ENCODE measurements around the gene AATF. TPM values are rescaled to one million over a fixed set of nuclear protein-coding genes. Genes with fewer than 3 reads are reported as not detected.

Gene AATF
- total and polyA plus RNA-seq, 9 of the 15 experiments (the other 6 are each of a cell fraction or from before 2014, with no cell fraction given) = 34.5 to 133 (median 90.1) TPM

GRCh38 chr17:37045351-37045922, 96.7 kb downstream of the AATF start:
- ChIA-PET CTCF (ENCODE audit: low intra/inter-chr PET ratio) (no interaction called here), POLR2A (interaction anchor here (0.6 to 1.1 kb wide), 2 partner anchors 93 to 411 kb away, joined by 3 read pairs; no protein-coding TSS in a partner anchor)
- WGBS (ENCODE audit: insufficient coverage, low coverage, missing lambda C conversion rate) = 64% methylated on average over 7 of the region's 7 CpGs
- no peak overlapping the region for H3K4me3 ChIP-seq
- H3K9me3 ChIP-seq (replicated peaks; ENCODE audit: control insufficient read depth, insufficient read depth, low read depth, low read length) = no peaks in the 10 kb centered on the region
- H2AFZ ChIP-seq (ENCODE audit: low read depth, low read length) = no peak overlapping the region
- H3K4me1 ChIP-seq (replicated peaks in 1 of 2; ENCODE audit: control insufficient read depth in 2 of 2, insufficient read depth in 2 of 2, low read length in 2 of 2) = peaks cover 0 to 6% of the 10 kb centered on the region in 2 experiments; a peak in 1 of 5 replicates
- no peak for ATAC-seq
- H3K9me1 ChIP-seq (ENCODE audit: control insufficient read depth, insufficient read depth, low read length) = no peaks in the 10 kb centered on the region
- in situ Hi-C loops (cut with MboI) = no loop called here
- peaks cover 6% of the 10 kb centered on the region for H4K20me1 ChIP-seq (replicated peaks; ENCODE audit: control insufficient read depth, insufficient read depth, low read length)
- no peaks in the 10 kb centered on the region for H3K79me2 ChIP-seq (ENCODE audit: control insufficient read depth, insufficient read depth, low read length)
- no peaks in the 10 kb centered on the region for H3K27me3 ChIP-seq (ENCODE audit: control insufficient read depth in 2 of 2, insufficient read depth in 2 of 2, low read length in 2 of 2)
- no peak overlapping the region for H3K9ac ChIP-seq (ENCODE audit: insufficient read depth in 1 of 2, low read depth in 2 of 2, low read length in 2 of 2)
- peaks cover 32% of the 10 kb centered on the region; the same call in 2 of the 3 replicates for H3K36me3 ChIP-seq (ENCODE audit: control insufficient read depth, insufficient read depth, low read length)
- no TSS peak for BruUV-seq (replicated peaks)
- intact Hi-C loops (cut with micrococcal nuclease) = loop anchor here (5.0 to 10.0 kb wide), 2 partner anchors 151 to 418 kb away; no protein-coding TSS in a partner anchor
- FAIRE-seq = no peak
- no peak for DNase-seq (ENCODE audit: extremely low read depth in 1 of 4, low spot score in 3 of 4)
- H3K27ac ChIP-seq (ENCODE audit: extremely low read depth, low read depth, low read length) = no peak overlapping the region
- no peak overlapping the region for H3K4me2 ChIP-seq (ENCODE audit: insufficient read depth, low read length)
- no peak for TF ChIP-seq PHF21A (IDR thresholded peaks at IDR 0.05; ENCODE audit: borderline replicate concordance, low read depth)
- TF ChIP-seq KDM4B (IDR thresholded peaks at IDR 0.05; ENCODE audit: borderline replicate concordance in 2 of 2, low read depth in 1 of 2) = no peak
- no peak for TF ChIP-seq E4F1 (CRISPR knock-in tag; IDR thresholded peaks at IDR 0.05; ENCODE audit: borderline replicate concordance)
- no peak for TF ChIP-seq HDAC1 (IDR thresholded peaks at IDR 0.05)
- no peak for TF ChIP-seq ZBTB43 (CRISPR knock-in tag; IDR thresholded peaks at IDR 0.05)
- TF ChIP-seq TEAD2 (tag; IDR thresholded peaks at IDR 0.05) = no peak
- no peak for TF ChIP-seq SUPT5H (IDR thresholded peaks at IDR 0.05)
